Hematopoietic multipotent progenitor cell treated with erythropoietin and hydrocortisone succinate and interleukin-3 and kit ligand, for 6 days (in vitro differentiated cells): ENCODE data around the gene ARHGAP26.

Source experiments
- DNase-seq: peaks from one replicate; pipeline ENCODE4 v3.0.0-alpha.2; 2015

ARHGAP26 gene

DNA sequence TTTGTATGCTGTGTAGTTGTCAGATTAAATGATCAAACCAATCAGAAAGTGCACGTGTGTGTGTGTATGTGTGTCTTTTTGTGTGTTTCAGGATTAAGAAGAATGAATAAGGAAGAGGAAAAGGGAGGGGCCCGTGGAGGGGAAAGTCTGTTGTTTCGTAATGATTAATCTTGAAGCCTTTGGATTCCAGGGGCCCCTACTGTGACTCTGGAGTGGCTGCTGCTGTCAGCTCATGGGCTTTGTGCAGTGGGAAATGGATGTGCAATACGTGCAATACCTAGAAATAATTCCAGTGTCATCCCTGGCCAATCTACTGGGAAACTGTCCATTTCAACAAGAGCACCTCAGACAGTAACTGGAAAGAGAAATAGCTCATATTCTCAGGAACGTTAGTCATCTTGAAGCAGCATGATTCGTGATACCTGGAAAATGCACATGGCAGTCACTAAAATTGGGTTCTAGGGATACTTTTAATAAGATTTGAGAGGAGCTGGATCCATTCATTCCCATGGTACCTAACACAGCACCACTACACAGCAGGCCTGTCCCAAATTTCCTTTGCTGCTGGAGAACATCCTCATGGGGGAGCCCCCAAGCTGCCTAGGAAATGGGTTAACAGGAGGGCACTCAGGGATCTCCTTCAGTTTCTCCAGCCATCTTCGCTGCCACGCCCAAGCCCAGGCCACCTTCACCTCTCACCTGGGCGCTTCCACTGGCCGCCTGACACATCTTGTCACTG lies 447.1 kb downstream of the ARHGAP26 start:
- no peak for DNase-seq

DNA sequence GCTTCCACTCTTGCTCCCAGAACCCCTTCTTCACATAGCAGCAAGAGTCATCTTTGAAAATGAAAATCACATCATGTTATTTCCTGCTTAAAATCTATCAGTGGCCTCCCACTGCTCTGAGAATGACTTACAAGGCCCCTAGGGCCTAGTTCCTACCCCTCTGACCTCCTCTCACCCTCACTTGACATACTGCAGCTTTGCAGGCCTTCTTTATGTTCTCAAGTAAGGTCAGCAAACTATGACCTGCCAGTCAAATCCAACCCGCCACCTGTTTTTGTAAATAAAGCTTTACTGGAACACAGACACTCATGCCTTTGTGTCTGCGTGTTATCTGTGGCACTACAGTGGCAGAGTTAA lies 447.6 kb downstream of the ARHGAP26 start:
- no peak for DNase-seq

DNA sequence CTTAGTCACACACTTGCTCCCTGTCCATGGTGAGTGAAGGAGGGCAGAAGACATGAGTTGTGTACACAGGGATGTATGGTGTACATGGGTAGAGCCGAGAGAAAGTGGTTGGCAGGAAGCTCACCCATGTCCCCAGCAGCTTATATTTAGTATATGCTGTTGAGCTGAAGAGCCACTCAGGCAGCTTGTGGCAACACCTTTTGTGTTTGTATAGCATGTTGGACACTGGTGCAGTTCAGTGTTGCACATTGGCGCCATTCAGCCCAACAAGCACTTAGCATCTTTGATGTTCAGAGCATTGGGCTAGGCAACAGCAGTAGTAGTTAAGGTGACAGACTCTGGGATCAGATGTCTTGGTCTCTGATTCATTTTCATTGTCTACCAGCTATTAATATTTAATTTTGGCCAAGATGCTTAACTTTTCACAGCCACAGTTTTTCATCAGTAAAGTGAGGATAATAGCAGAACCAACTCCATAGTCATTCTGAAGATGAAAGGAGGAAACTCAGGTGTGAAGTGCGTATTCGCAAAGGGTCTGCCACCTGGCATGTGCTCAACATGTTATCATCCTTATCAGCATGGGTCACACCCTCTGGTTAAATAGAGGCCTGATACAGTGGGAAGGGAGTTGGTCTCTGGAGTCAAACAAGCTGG lies 448.5 kb downstream of the ARHGAP26 start:
- no peak for DNase-seq

DNA sequence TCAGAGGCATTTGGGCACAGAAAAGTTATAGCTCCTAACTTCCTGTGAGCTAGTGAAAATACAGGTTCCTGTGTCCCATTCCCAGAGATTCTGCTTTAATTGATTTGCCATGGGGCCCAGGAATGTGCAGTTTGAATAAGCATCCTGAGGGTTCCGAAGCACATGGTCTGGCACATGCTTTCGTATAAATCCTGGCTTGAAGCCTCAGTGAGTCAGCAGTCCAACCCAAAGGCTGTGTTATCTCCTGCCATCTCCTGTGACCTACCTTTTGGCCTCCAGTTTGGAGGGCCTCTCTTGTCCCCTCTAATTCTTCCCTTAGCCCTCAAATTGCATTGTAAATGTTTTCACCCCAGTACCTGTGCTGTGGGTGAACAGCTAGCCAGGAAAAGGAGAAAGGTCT lies 449.5 kb downstream of the ARHGAP26 start:
- peak; percentile 42 for DNase-seq

DNA sequence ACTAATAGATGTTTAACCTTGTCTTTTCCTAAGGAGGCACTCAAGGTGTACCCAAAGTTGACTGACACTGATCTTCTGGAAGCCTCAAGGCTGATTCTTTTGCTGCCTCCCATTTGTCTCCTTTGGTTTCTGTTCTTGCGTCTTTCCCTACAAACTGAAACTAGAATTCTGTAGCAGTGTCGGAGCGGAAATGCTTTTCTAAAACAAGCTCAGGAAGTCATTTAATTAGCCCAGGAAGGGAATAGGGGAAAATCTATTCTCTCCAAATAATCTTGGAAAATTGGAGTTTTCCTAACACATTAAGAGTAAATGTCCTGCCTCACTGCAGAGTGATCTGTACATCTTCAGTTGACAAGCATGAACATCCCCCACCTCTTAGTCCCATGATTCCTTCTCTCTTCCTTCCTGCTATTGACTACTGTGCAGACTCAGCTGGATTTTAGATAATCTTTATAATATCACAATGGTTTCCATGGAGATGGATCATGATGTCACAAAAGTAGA lies 450.6 kb downstream of the ARHGAP26 start:
- no peak for DNase-seq

DNA sequence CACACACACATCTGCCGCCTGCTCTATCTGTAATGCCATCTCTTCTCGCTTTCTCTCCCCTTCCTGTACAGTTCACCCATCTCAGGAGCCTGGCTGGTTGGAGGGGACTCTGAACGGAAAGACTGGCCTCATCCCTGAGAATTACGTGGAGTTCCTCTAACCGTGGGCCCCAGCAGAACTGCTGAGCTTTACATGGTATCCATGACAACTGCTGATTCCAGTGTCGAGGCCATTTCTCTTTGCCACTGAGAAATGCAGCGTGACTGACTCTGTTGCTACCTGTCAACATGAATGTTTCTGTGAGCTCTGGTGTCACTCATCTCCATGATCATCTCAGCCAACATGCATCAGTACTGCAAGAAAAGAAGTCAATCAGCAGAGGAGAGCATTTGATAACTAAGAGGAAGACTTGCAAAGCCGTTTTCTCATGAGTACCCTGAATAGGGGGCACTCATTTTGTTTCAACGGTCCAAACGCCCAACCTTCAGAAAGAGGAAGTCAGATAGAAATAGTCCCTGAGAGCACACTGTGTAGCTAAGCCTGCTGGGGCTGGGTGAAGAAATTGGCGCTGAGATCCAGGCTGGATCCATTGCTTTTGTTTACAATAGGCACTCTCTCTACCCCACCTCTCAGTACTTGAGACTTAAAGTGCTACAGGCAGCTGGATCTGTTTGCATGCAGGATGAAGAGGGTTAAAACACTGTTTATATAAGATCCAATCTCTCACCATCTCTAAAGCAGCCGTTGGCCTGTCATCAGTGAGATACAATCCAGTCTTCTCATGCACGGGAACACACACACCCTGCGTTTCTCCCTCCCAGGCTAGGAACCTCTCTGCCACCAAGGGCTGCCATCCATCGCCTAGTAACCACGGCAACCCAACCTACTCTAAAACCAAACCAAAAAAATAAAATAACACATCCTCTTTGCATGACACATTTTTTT lies 452.4 kb downstream of the ARHGAP26 start:
- peak; percentile 78 for DNase-seq

DNA sequence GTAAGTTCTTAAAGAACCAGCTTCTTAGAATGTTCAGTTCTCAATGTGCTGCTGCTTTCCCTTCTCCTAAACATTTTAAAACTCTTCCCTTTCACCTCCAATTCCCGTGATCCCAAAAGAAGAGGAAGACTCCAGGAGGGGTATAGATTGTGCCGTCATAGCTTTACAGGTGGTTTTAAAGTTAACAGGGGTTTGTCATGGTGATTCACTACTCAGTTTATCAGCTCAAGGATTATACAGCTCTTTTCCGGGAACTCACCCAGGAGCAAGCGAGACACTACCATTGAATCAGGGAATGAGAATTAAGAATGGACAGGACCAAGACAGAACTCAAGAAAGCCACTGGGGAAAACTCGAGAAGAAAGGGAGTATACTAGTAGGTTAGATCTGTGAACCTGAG lies 454.5 kb downstream of the ARHGAP26 start:
- no peak for DNase-seq

DNA sequence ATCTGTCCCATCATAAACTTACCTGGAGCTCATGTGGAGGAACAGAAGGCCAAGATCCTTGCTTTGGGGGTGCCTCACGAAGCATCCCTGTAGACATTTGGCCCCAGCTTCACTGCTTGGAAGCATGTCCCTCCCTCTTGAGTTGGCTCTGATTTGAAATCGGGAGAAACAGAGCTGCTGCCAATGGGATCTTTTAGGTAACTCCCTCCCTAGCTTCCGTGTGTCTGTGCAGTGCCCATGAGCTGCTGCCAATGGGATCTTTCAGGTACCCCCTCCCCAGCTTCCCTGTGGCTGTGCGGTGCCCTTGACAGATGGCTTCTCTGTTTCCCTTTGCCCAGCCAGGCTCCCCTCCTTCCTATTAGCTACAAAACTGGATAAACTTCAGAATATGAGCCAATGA lies 455.3 kb downstream of the ARHGAP26 start:
- DNase-seq: no peak

DNA sequence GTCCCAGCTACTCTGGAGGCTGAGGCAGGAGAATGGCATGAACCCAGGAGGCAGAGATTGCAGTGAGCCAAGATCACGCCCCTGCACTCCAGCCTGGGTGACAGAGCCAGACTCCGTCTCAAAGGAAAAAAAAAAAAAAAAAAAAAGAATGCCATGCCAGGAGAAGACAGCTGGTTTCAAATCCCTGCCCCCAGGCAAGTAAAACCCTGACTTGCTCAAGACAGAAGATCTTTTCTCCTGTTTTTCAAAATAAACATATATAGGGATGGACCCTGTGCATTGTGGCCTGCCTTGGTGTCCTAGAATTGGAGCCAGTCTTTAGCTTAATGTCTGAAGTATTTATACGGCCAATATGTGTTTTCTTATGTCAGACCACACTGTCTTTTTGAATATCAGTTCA lies 456.2 kb downstream of the ARHGAP26 start:
- no peak for DNase-seq

DNA sequence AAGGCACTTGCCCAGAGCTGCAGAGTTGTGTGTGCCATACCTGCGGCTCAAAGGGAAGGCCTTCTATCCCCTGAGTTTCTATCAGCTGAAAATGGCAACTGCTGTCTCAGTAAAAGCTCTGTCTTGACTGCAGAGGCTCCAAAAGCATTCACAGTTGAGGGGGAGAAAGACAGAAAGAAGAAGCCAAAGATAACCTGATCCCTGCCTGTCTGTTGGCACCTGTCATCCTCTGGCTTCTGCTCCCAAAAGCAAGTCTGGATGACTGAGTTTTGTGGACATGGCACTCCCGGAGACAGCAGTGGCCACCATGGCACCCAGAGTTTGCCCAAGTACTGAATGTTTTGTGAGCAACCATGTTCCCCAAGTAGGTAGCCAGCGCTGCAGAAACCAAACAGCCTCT lies 456.7 kb downstream of the ARHGAP26 start:
- no peak for DNase-seq

DNA sequence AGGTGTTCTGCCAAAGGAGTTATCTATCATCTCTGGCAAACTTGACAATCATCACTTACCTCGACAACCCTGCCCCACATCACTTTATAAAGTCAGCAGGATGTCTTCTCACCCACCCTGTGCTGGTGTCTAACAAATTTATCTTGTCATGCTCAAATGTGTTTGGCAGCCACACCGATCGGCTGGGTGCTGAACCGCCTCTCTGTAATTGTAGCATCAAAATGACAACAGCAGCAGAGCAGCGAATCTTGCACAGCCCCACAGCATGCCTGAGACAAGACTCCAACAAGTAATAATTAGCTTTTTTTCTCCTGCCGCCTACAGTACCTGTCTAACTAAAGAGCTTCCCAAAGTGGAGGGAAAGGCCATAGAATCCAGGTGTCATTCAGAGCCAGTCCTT lies 457.1 kb downstream of the ARHGAP26 start:
- no peak for DNase-seq

DNA sequence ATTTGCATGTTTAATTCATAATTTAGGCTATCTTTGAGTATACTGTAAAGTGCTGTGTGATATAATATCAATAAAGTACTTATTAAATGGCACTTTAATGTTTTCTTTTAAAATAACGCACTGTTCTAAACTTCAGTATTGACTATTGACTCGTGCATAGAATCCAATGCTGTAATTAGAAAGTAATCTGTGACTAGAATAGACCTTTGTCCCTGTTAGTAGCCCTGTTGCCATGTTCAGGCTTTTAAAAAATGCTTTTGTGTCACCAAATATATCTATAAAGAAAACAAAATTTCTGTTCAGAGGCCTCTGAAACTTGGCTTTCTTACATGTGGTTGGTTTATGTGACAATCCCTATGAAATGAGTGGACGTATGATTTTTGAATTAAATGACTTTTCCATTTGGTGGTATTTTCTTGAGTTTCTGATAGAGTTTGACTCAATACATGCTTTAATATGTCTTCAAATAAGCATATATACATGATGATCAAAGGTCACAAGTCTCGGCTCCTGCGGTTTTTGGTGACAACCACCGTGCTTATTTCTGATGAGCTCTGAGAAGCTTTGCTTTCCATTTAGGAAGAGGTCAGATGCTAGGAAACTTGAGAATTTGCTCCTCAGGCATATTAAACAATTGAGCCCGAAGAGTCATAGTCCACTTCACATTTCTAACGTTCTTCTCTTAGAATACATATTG lies 458.6 kb downstream of the ARHGAP26 start:
- DNase-seq: no peak

DNA sequence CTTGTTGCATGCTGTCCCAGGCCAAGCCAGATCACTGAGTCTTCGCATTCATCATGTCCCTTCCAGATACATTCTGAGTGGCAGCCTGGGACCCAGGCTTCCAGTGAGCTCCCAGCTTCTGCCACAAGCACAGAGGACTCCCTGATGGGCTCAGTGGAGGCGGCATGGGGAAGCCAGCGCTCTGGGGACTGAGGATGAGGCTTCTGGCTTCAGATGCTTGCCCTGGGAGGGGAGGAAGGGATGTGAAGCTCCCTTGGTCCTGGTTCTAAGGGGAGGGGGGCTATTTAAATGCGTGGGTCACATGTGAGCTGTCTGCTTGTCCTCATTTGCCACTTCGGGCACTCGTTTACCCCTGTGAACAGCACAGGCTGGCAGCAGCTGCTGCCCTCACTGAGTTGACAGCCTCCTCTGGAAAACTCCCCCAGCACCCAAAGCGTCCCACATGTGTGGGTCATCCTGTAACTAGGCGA lies 459.3 kb downstream of the ARHGAP26 start:
- DNase-seq: no peak

DNA sequence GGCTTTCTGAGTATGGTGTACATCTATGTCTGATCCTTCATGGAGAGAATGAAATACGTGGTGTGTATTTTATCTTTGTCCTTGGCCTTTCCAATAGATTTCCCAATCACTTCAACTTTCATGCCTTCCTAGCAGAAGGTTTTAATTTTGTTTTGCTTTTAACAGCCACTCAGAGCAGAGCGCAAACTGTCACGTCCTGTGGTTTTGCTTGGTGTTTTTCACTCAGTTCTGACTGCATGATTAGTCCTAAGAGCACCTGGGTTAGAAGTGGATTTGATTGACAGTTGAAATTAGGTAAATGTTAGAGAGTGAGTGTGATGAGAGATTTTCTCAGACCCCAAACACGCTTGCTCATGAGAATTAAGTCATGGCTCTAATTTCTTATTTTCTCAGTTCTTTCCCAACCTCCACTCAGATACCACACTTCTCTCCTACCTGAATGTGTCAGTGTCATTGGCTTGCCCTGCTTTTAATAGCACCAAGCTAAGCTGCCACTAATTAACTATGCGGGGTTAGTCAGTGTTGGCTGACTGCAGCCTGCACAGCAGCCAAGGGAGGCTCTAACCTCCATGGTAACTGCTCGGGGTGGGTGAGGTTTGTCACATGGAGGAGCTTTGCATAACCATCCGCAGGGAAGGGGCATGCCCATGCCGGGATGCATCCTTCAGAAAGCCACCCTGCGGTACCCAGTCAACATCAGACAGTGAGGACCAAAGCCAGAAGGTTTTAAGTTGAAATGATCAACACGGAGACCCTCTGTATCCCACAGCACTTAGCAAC lies 459.9 kb downstream of the ARHGAP26 start:
- DNase-seq: no peak

DNA sequence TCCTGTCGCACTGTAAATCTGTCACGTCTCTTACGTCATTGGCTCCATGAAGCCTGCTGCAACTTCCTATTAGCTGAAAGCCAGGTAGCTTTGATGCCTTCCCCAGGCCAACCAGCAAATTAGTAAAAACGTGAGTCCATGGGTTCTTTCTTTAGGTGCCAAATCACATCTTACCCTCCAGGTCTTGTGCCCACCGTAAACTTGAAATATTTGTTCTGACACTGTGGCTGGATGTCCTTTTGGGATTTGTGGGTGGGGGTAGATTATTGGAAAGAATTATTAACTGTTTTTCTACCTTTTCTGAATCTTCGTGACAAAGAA lies 460.5 kb downstream of the ARHGAP26 start:
- DNase-seq: no peak

DNA sequence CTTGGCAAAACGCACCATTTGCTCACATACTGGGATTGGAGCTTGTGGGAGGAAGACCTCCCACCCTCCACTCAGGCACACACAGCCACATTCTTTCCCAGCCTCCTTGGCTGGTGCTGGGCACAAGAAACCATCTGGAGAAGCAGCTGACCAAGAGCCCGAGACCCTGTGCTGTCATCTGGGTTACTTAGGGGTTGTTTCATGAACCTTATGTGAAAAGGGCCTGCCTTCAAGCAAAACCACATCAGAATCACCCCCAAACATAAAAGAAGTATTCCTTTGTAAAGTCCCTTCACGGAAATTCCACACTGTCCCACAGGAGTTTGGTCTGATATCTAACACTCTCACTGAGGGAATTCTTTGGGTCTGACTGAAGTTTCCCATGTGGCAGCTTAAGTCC lies 461.2 kb downstream of the ARHGAP26 start:
- DNase-seq: no peak

DNA sequence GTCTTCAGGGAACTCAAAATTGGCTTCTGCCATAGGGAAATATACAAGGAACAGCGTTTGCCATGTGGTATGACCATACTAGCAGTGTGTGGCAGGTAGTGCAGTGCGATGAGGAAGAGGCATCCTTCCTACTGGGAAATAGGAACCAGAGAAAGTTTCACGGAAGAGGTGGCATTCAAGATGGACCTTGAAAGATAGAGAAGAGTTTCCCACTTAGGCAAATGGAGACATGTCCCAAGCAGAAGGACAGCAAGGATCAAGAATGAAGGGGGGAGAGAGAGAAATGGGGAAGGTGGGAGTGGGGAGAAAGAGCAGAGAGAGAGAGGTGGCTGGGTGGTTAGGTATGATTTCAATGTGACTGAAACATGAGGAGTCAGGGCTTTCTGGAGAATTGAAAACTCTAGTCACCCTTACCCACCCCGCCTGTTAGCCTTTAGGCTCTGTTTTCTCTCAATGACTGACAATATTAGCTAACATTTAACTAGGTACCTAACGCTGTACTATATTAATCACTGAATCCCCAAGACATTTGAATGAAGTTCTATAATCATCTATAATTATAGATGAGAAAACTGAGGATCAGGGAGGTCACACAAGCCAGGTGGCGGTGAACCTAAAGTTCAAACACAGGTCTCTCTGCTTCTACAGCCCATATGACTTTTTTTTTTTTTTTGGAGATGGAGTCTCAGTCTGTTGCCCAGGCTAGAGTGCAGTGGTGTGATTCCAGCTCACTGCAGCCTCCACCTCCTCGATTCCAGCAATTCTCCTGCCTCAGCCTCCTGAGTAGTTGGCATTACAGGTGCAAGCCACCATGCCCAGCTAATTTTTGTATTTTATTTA lies 462.0 kb downstream of the ARHGAP26 start:
- no peak for DNase-seq

DNA sequence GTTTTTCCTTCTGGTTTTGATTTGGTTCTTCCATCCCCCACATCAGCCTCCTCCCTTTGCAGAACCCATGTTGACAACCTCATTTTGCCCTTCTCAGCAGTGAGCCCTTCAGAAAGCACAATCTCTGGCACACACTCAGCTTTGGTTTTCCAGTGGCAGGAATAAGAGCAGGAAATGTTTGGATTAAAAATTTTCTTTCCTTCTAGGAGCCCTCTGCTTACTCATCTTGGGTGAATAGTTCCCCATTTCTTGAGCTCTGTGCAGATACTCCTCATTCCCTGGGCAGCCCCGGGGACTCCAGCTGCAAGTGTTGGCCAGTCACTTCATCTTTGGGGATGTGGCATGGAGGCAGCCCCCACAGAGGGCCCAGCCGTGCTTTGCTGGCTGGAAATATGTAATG lies 462.9 kb downstream of the ARHGAP26 start:
- no peak for DNase-seq

DNA sequence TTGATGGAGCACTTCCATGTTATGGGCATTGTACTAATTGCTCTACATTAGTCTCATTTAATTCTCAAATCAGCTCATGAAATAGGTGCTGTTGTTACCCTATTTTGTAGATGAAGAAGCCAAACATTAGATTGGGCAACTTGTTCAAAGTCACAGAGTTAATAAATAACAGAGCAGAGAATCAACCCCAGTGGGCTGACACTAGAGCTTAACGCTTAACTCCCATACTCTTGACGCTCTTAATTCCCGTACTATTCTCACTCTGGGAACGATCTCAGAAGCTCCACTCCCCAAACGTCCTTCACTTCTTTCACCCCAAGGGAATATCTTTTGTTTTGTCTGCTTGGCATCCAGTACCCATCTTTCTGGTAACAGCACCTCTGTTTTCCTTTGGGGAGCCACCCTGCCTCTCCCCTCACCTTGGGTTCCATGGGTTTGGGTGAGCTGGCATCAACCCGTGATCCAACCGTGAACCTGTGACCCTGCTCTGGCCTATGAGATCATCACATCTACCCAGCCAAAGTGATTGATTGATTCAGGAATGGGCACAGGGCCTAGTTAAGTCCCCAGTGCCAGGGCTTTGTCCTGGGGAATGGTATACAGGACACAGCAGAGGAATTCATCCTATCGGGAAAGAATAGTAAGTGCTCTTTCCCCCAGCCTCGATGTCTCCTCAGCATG lies 464.1 kb downstream of the ARHGAP26 start:
- no peak for DNase-seq

DNA sequence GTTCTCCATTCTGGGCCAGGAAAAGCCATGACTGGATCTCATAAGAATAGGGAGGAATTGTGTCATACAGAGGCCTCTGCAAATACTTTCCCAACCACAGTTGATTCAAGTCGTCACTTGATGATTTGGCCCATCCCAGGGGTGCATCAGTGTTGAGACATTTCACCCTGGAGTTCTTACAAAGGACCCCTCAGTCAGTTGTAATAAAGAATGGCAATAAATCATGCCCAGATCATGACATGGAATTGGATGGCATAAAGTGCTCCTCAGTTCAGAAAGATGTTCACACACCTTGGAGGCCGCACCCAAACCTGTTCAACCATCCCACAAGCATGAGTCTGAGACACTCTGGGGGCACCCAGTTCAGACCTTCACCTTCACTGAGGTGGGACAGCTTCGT lies 465.2 kb downstream of the ARHGAP26 start:
- DNase-seq: no peak

DNA sequence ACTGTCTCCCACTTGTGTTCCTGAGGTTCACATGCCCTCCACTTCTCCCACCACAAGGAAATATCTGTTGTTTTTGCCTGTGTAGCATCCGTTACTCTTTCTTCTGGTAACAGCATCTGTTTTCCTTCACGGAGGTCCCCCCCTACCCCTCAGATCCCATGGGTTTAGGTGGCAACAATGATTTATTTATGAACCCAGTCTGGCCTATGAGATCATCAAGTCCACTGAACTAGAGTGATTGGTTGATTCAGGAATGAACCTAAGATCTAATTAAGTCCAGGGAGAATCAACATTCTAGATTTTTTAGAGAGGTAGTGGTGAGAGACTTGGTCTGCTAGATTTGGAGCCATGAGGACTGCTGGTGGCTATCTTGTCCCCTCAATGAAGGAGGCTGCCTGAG lies 466.5 kb downstream of the ARHGAP26 start:
- DNase-seq: no peak
